Nephron progenitor cell (in vitro differentiated cells): ENCODE measurements around the gene USP28.
A peak's percentile ranks its signal among the peaks of the same experiment; 100 is the strongest.

Experiments
- DNase-seq: peaks from one replicate; pipeline ENCODE4 v3.0.0; 2021
- H3K27ac Mint-ChIP-seq: 2 replicates; pipeline ENCODE4 v1.8.0; 2021; ENCODE audit warnings: mild to moderate bottlenecking, moderate library complexity, mixed read lengths
- H3K27me3 Mint-ChIP-seq: 2 replicates; pipeline ENCODE4 v1.8.0; 2021; ENCODE audit warnings: mild to moderate bottlenecking, low read depth, mixed read lengths; ENCODE audit not compliant: poor library complexity
- H3K36me3 Mint-ChIP-seq: 2 replicates; pipeline ENCODE4 v1.8.0; 2021; ENCODE audit warnings: low read depth, mixed read lengths
- H3K4me1 Mint-ChIP-seq: 2 replicates; pipeline ENCODE4 v1.8.0; 2021; ENCODE audit warnings: mixed read lengths
- H3K4me3 Mint-ChIP-seq: 2 replicates; pipeline ENCODE4 v1.8.0; 2021; ENCODE audit warnings: mild to moderate bottlenecking, moderate library complexity, mixed read lengths
- H3K9me3 Mint-ChIP-seq: 2 replicates; pipeline ENCODE4 v1.8.0; 2021; ENCODE audit warnings: mild to moderate bottlenecking, moderate library complexity, mixed read lengths
- TF ChIP-seq, protein P1 (sequence below): fragments of 200-600 bp; sonication (generic); IDR thresholded peaks from 2 replicates; pipeline ENCODE4 v1.5.0; 2021; ENCODE audit warnings: antibody characterized with exemption

USP28 gene

GRCh38 chr11:113839842-113840241, 35.5 kb downstream of the USP28 start:
- DNase-seq, result no peak
- H3K4me3 Mint-ChIP-seq, result no peak overlapping the region
- no peaks in the 10 kb centered on the region for H3K27me3 Mint-ChIP-seq
- TF ChIP-seq, protein P1, sequence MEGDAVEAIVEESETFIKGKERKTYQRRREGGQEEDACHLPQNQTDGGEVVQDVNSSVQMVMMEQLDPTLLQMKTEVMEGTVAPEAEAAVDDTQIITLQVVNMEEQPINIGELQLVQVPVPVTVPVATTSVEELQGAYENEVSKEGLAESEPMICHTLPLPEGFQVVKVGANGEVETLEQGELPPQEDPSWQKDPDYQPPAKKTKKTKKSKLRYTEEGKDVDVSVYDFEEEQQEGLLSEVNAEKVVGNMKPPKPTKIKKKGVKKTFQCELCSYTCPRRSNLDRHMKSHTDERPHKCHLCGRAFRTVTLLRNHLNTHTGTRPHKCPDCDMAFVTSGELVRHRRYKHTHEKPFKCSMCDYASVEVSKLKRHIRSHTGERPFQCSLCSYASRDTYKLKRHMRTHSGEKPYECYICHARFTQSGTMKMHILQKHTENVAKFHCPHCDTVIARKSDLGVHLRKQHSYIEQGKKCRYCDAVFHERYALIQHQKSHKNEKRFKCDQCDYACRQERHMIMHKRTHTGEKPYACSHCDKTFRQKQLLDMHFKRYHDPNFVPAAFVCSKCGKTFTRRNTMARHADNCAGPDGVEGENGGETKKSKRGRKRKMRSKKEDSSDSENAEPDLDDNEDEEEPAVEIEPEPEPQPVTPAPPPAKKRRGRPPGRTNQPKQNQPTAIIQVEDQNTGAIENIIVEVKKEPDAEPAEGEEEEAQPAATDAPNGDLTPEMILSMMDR, result no peak
- peaks cover 45% of the 10 kb centered on the region for H3K36me3 Mint-ChIP-seq
- H3K27ac Mint-ChIP-seq, result peak overlapping the region; percentile 26
- no peaks in the 10 kb centered on the region for H3K9me3 Mint-ChIP-seq
- H3K4me1 Mint-ChIP-seq, result peaks cover 5% of the 10 kb centered on the region

DNA sequence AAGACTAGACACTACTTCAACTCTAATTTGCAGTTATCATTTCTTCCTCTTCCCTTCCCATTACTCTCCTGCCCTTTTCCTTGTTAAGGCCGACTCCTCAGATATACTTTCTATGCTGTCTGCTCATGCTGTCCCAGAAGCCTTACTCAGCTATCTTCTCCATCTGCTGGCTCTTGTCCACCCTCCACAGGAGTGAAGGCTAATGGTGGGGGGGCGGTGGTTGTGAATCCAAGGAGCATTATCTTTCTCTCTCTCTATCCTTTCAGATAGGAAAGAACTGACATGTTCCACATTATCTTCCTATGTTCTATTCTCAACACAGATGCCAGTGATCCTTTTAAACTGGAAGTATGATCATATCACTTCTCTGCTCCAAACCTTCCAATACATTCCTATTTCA, 37.4 kb downstream of the USP28 start:
- Mint-ChIP-seq H3K27me3 (no peaks in the 10 kb centered on the region), H3K4me1 (peaks cover 5% of the 10 kb centered on the region), H3K27ac (no peak overlapping the region), H3K4me3 (no peak overlapping the region), H3K9me3 (no peaks in the 10 kb centered on the region), H3K36me3 (peaks cover 39% of the 10 kb centered on the region)
- no peak for DNase-seq
- TF ChIP-seq, protein P1, result no peak

DNA sequence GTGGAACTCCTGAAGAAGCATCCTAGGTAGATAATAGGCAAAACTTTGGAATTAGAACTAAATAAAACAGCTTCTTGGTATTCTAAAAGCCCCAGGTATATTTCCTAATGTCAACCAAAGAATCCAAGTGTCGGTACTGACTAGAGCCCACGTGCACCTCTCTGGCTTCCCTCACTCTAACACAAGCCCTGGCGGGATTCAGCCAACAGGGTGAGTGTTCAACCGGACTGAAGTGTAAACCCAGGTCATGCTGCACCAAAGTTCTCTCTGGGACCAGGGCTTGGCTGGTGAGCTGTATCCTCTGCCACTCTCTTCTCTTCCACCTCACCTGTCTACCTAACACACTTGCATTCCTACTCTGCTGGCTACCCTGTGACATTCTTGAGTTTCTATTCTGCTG, 40.1 kb downstream of the USP28 start:
- H3K4me3 Mint-ChIP-seq, result no peak overlapping the region
- no peak for DNase-seq
- no peaks in the 10 kb centered on the region for H3K9me3 Mint-ChIP-seq
- no peak overlapping the region for H3K27ac Mint-ChIP-seq
- no peaks in the 10 kb centered on the region for H3K27me3 Mint-ChIP-seq
- peaks cover 4% of the 10 kb centered on the region for H3K4me1 Mint-ChIP-seq
- TF ChIP-seq, protein P1, result no peak
- peaks cover 31% of the 10 kb centered on the region for H3K36me3 Mint-ChIP-seq

- H3K9me3 Mint-ChIP-seq, result no peaks in the 10 kb centered on the region
- no peaks in the 10 kb centered on the region for H3K27me3 Mint-ChIP-seq
- H3K36me3 Mint-ChIP-seq, result peaks cover 43% of the 10 kb centered on the region
- H3K4me1 Mint-ChIP-seq, result no peaks in the 10 kb centered on the region
- no peak overlapping the region for H3K27ac Mint-ChIP-seq
- no peak overlapping the region for H3K4me3 Mint-ChIP-seq
- TF ChIP-seq, protein P1, result no peak
- no peak for DNase-seq
These were observed 42.2 kb downstream of the USP28 start for GRCh38 chr11:113833151-113833550.

DNA sequence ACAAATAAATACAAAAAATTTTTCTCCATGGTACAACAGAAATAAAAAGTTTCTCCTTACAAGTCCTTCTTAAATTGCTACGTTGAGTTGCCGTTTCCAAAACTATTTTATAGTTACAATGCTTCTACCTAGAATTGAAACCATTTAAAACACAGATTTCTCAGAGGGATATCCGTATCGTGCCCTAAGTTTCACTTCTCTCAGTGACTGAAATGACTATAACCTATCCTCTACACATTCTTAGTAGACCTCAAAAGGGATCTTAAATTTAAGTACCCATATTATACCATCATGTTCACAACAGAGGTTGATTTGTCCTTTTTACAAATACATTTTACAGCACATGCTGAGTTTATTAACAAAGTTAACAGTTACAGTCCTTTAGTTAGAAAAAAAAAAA, 44.1 kb downstream of the USP28 start:
- peaks cover 56% of the 10 kb centered on the region for H3K36me3 Mint-ChIP-seq

DNA sequence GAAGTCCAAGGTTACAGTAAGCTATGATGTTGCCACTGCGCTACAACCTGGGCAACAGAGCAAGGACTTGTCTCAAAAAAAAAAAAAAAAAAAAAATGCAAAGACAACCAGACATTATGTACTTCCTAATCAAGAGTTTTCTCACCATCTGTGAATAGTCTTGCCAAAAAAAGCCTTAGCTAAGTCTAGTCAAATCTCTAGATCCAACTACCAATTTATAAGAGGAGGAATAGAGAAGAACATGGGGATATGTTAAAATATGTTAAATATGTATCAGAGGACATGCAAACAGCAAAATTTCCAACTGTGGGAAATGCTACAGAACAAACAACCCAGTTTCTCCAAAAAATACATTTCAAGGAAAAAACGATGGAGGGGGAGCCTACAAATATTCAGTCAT, 45.6 kb downstream of the USP28 start:
- Mint-ChIP-seq H3K27me3 (no peaks in the 10 kb centered on the region), H3K27ac (no peak overlapping the region), H3K4me1 (no peaks in the 10 kb centered on the region), H3K4me3 (no peak overlapping the region), H3K36me3 (peaks cover 65% of the 10 kb centered on the region), H3K9me3 (peaks cover 17% of the 10 kb centered on the region)
- TF ChIP-seq, protein P1, result no peak
- DNase-seq, result no peak

More for the DNA sequence above, 44.1 kb downstream of the USP28 start:
- Mint-ChIP-seq H3K4me1 (no peaks in the 10 kb centered on the region), H3K4me3 (no peak overlapping the region), H3K27ac (no peak overlapping the region), H3K9me3 (peaks cover 5% of the 10 kb centered on the region), H3K27me3 (no peaks in the 10 kb centered on the region)
- TF ChIP-seq, protein P1, result no peak
- DNase-seq, result no peak
